B cell (primary cell): Measurements from ENCODE around the gene C9orf72.

Experiments
- CTCF ChIP-seq: fragments of 200-600 bp; IDR thresholded peaks from one replicate; pipeline ENCODE4 v1.8.0; 2022; ENCODE audit warnings: antibody characterized with exemption, mild to moderate bottlenecking
- EZH2 ChIP-seq: IDR thresholded peaks from 2 replicates; pipeline ENCODE4 v1.6.1; 2012; ENCODE audit warnings: borderline replicate concordance, low read depth, mild to moderate bottlenecking, moderate library complexity, low read length; ENCODE audit not compliant: insufficient read depth, poor library complexity, severe bottlenecking

- no peak for TF ChIP-seq EZH2
- no peak for TF ChIP-seq CTCF
These were observed 32.8 kb downstream of the C9orf72 start for GRCh38 chr9:27540502-27540901.
